Measurements from ENCODE around the gene ZNF202.
"Not testable (repeated sequence)": the region's sequence is repeated elsewhere in the genome, so short reads cannot be mapped to it uniquely, and the experiment has no call there.

Gene ZNF202

DNA sequence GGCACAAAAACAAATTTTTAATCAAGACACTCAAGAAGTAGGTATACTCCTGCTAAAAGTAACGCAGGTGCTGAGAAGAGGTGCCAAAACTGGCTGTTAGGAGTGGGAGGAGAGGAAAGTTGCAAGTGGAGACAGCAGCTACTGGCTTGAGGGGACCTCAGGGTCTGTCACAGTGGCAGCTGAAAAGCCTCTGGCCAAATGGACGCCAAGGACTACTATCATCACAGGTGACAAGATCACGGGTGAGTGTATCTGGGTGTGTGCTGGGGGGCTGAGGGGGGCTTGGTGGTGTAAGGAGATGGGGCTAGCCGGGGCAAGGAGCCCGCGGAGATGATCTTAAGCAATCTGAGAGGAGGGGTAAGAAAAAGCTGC is 687 bp downstream of the ZNF202 start:
- DNase-seq = no peak

- DNase-seq = no peak
Measured at GRCh38 chr11:123738374-123738773, 3.1 kb downstream of the ZNF202 start.

DNA sequence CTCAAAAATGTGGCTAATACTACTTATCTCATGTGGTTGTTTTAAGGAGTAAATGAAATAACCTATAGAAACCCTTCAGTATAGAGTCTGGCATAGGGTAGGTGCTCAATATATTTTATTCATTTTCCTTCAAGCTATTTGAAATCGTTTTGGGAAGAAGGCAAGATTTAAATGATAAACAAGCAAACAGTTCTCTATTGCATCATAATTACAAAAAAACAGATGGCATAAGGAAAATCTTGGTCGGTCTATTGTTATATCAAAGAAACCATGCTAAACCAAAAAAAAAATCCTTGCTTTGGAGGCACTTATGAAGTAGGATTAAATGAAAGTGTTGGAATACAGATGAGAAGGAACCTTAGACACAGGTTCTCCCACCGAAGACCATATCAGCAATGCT is 4.7 kb downstream of the ZNF202 start:
- no peak for DNase-seq

GRCh38 chr11:123729602-123730001 is 11.9 kb downstream of the ZNF202 start:
- DNase-seq = no peak

GRCh38 chr11:123725995-123726655 is 15.3 kb downstream of the ZNF202 start:
- DNase-seq = no peak

DNA sequence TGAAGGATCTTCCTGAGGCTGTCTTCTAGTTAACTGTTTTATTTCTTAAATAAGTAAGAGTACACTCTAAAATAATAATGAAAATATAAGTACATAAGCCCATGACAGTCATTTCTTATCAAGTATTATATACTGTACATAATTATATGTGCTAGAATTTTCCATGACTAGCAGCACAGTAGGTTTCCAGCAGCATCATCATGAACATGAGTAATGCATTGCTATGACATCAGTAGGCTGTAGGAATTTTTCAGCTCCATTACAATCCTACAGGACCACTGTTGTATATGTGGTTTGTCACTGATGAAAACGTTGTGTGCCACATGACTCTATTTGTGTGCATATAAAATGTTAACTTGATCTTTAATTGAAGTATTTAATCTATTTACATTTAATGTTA is 22.0 kb downstream of the ZNF202 start:
- DNase-seq = no peak

DNA sequence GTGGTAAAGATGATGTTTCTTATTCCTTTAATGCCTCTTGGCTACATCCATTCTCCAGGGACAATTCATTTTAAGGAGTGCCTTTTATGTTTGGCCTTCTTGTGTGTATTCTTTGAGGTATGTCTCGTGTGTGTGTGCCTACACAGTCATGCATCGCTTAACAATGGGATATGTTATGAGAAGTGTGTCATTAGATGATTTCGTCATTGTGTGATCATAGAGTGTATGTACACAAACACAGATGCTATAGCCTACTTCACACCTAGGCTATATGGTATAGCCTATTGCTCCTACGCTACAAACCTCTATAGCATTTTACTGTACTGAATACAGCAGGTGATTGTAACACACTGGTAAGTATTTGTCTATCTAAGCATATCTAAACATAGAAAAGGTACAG is 23.0 kb downstream of the ZNF202 start:
- no peak for DNase-seq

- DNase-seq = no peak
Measured at GRCh38 chr11:123718063-123718462, 23.4 kb downstream of the ZNF202 start.

- DNase-seq = not testable (repeated sequence)
Measured at GRCh38 chr11:123712627-123713026, 28.8 kb downstream of the ZNF202 start.

GRCh38 chr11:123707606-123708205 is 33.8 kb downstream of the ZNF202 start:
- peak; percentile 61 for DNase-seq

DNA sequence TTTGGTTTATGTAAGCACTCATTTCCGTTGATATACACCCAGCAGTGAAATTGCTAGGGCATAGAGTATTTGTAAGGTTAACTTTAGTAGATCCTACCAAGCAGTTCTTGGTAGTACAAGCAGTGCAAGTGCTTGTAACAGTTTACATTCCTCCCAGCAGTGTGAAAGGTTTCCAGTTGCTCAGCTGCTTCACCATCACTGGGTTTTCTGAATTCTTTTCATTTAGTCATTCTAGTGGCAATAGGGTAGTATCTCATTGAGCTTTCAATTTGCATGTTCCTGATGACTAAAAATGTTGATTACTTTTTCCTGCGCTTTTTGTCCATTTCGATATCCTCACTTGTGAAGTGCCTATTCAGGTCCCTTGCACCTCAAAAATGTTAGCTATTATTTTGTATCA is 34.3 kb downstream of the ZNF202 start:
- no peak for DNase-seq

- no peak for DNase-seq
Measured at GRCh38 chr11:123704341-123704740, 37.1 kb downstream of the ZNF202 start.

- DNase-seq = no peak
Measured at GRCh38 chr11:123702696-123703095, 38.8 kb downstream of the ZNF202 start.

DNA sequence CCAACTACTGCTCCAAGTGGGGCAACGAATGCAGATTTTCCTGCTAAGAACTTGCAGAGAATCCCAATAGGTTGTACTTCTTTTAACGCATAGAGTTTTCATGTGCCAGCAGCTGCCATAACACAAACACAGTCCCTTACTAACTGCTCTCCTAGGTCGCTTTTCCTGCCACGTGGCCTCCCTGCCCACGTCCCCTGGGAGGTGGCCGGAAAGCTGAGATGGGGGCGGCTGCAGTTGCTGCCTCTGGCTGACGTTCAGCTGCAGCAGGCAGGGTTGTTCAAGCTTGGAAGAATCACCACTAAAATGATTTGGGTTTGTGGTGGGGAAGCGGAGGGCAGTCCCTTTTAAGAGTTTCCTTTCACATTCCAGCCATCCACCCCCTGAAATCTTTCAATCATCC is 39.3 kb downstream of the ZNF202 start:
- DNase-seq = no peak

GRCh38 chr11:123700772-123701171 is 40.7 kb downstream of the ZNF202 start:
- no peak for DNase-seq

- DNase-seq = no peak
Measured at GRCh38 chr11:123698546-123699127, 42.8 kb downstream of the ZNF202 start.

- no peak for DNase-seq
Measured at GRCh38 chr11:123696183-123696582, 45.3 kb downstream of the ZNF202 start.

DNA sequence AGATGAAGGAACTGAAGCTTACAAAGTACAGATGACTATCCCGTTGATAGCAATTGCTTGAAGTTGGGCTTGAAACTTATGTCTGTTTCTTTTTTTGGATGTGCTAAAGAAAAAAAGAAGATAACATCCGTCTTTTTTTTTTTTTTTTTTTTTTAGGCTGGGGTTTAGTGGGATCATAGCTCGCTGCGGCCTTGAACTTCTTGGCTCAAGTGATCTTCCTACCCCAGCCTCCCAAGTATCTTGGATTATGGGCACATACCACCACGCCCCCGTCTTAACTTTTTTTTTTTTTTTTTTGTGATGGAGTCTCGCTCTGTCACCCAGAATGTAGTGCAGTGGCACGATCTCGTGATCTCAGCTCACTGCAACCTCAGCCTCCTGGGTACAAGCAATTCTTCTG is 46.2 kb downstream of the ZNF202 start:
- no peak for DNase-seq

DNA sequence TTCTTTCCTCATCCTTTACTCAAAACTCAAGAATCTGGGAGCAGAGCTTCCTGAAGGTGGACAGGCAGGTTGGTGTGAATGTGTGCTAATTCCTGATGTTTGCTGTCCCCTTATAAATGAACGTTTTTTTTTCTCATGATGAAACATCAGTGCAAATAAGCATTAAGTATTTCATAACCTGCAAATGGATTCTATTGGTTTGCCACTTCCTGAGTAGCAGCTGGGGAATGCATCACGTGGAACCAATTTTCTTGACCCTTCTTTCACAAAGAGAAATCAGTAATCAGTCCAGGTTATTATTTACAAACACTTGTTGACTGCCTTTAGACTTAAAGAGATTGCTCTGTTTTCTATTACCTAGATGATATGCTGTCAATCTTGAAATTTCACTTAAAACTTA is 46.9 kb downstream of the ZNF202 start:
- no peak for DNase-seq

GRCh38 chr11:123692961-123693360 is 48.5 kb downstream of the ZNF202 start:
- DNase-seq = no peak

GRCh38 chr11:123690485-123690884 is 51.0 kb downstream of the ZNF202 start:
- DNase-seq = no peak

DNA sequence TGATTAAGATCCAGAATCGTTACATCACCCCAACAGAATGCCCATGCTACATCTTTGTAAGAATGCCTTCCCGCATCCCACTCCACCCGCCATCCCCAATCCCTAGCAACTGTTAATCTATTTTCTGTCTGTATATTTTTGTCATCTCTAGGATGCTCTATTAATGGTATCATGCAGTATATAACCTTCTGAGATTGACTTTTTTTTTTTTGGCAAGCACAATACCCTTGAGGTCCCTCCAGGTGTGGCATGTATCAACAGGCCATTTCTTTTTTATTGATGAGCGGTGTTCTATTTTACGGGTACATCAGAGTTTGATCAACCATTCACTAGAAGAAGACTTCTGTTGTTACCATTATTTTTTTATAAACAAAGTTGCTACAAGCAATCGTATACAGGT is 56.9 kb downstream of the ZNF202 start:
- no peak for DNase-seq

GRCh38 chr11:123683428-123684170 is 57.9 kb downstream of the ZNF202 start:
- no peak for DNase-seq
